Stimulated activated CD4-positive, alpha-beta T cell treated with anti-CD3 and anti-CD28 coated beads, TNF-alpha, amount 100 ng/mL, for 1 hour (primary cell): ENCODE measurements around the gene PPP2R2D.

Source experiments
- DNase-seq, 3 donors: peaks; one replicate each; pipeline ENCODE4 v3.0.0-alpha.2; 2020; ENCODE audit warnings: low read depth in 3 of 3, low spot score in 1 of 3

Gene PPP2R2D

DNA sequence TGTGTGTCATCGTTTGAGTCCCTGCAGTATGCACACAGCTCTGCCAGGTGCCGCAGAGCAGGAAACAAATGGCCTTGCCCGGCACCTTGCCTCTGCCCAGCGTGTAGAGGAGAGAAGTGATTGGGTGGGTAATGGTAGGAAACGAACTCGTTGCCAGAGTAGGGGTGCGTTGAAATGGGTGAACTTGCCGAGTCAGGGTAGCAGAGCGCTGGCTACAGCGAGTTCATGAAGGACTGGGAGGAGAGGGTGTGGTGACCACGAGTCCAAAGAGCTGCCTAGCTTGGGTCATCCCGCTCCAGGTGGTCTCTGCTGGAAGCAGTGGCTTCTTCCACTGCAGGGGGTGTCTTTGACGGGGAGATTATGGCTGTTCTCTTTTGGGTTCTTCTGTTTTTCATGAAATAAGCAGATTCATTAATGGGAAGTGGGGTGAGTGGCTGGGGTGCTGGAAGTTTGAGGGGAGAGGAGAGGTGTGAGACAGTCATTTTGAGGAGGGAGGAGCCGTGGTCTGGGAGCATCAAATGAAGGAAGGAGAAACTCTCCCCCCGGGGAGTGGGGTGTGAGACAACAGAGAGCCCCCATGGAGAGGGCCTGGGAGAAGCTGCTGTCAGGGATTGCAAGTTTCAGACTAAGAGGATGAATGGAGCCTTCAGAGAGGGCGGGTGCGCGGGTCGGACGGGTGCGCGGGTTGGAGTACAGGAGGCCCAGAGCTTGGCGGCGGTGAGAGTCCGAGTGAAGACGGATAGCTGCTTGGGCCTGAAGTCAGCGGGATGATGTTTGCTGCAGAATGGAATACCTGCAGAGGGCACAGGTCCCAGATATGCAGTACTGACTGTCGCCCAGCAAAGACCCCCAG is 26.2 kb downstream of the PPP2R2D start:
- DNase-seq: no peak

DNA sequence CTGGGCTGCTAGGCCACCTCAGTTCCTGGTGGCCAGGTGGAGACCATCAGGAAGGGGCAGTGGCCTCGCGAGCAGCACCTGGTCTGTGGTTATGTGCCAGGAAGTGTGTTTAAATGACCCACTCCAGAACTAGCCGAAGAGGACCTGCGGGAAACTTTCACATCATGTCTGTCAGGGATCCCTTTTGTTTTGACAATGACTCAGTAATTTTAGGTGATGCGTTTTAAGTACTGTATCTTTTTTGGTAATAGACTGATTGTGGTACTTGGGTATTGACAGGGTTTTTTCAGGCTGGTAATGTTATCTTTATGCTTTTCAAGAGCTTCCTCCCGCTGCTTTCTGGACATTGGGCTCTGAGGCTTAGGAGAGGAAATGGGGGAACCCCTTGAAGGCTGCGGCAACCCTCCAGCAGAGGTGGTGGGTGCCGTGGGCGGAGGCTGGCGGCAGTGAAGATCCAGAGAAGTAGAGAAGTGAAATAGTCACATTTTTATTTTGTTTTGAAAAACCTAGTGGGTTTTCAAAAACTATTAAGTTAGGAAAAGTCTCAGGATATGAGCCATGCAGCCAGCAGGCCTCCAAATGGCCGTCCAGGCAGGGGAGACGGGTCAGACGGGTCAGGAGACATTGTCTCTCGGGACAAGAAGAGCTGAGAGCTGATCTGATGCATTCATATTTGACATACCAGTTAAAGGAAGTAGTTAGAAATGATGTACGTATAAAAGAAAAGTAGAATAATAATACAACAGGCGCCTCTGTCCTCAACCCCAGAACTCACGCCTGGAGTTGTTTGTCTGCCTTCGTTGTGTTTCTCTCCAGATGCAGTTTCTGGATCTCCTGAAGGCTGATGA is 27.7 kb downstream of the PPP2R2D start:
- DNase-seq: peak in 1 of 3 donors; percentile 36

DNA sequence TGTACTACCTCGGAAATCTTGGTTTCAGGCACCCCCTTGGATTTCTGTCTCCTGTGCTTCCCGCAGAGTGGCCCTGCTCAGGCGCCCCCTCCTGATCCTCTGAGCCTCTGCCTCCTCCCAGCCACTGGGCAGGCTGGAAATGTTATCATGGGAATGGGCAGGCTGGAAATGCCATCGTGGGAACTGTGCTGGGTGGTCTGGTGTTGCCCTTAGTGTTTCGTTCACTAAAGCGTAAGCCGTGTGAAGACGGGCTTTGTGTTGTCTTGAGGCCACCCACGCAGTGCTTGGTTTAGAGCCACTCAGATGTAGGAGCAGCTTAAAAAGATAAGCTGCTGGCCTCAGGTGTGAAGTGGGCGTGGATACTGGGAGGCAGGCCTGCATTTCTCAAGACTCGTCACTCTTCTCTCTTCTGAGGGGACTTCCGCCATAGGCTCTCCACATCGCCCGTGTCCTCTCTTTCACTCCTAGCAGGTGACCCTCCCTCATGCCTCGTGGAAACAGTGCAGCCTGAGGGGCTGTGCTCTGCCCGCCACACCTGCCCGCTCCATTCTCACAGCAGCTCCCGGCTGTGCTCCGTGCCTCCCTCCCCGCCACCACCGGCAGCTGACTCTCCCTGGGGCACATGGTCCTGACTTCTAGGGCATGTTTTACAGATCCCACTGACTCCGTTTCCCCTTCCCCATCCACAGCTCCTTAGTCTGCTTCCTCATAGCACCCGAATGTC is 28.5 kb downstream of the PPP2R2D start:
- no peak for DNase-seq

DNA sequence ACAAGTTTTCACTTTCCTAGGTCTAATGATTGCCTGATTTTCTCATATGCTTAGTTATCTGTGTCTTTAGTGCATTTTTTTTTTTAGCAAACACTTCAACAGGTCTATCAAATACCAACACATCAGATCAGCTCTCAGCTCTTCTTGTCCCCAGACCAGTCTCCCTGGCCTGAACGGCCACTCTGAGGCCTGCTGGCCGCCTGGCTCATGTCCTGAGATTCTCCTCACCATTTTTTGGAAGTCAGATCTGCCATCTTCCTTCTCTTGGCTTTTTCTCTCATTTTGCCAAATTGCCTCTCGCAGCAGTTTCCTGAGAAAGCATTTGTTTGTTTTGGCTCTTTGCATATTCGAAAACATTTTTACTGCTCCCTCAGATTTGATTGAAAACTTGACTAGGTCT is 29.3 kb downstream of the PPP2R2D start:
- no peak for DNase-seq

DNA sequence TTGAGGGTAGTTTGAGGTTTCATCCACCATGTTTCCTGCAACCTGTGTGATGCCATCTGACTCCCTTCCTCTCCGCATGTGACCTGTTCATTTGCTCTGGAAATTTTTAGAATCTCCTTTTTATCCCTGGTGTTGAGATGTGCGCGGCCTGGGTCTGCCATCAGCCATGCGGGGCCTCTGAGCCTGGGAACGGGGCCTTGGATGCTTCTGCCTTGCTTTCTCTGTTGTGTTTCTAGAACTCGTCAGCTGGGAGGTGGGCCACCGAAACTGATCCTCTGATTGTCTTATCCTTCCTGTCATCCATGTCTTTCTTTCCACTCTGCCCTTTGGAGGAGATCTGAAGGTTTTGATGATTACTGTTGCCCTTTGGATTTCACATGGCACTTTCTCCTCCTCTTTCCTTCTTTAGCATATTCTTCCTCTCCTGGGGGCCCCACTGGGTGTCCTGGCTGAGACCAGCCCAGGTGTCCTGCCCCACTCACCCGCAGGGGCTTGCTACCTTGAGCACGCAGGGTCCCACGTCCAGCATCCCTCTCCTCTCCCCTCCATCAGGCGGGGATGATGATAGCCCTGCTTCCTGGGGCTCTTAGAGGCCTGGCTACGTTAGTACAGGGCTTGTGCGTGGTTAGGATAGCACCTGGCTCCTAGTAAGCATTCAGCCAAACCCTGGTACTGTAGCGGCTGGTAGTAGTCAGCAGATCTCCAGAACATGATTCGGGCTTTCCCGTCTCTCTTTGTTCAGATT is 29.9 kb downstream of the PPP2R2D start:
- no peak for DNase-seq

DNA sequence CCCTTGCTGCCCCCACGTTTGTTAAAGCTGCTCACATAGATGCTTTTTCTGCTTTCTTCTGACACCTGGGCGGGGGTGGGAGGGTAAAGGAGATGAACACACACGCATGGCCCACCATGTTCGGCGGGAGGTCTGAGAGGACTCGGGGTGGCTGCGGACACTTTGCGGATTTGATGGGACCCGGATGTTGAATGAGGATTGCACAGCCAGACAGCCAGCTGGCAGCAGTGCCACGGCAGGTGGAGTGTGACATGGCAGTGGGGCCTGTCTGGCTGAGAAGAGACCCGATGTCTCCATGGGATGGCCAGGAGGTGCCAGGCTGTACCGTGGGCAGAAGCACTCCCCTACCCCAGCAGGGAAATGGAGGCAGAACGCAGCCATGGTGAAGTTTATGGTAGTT is 31.2 kb downstream of the PPP2R2D start:
- no peak for DNase-seq

DNA sequence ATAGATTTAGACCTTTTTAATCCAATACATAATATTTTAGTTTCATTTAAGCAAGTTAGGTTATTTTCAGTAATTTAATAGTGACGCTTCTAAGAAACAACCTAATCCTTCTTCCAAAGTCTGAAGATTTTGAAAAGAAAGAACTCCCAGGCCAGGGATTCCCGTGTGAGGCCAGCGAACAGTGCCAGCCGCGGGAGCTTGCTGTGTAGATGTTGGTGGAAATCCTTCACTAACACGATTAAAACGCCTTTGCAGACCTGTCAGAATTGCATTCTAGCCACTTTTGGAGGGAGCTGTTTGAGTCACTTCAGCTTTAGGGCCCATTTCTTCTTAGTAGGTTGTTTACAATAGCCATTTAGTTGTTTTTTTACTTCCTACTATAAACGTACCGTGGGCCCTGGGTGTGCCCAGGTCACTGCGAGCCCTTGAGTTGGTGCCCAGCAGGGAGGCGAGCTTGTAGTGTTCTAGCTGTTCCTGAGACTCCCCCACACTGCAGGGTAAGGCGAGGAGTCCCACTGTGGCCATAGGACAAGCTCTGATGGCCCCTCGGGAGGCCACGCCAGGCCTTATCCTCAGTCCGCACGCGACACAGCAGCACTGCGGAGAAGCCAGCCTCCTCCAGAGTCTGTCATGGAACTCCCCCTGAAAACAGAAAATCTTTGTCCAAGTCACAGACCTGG is 32.3 kb downstream of the PPP2R2D start:
- DNase-seq: no peak

DNA sequence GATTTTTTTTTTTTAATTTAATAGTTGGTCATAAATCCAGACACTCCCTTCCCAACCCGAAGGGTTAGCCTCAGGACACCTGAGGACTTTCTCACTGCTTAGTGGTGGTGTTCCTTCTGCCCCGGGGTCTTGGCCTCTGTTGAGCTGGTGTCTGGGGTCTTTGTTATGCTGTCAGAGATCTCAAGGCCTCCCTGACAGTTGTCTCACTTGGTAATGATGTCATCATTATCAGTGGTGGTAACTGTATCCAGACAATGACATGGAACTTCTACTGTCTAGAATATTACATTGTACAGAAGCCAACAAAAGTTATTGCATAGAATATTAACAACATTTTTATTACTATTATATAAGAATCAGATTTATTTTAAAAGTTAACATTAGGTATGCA is 32.9 kb downstream of the PPP2R2D start:
- DNase-seq: no peak

DNA sequence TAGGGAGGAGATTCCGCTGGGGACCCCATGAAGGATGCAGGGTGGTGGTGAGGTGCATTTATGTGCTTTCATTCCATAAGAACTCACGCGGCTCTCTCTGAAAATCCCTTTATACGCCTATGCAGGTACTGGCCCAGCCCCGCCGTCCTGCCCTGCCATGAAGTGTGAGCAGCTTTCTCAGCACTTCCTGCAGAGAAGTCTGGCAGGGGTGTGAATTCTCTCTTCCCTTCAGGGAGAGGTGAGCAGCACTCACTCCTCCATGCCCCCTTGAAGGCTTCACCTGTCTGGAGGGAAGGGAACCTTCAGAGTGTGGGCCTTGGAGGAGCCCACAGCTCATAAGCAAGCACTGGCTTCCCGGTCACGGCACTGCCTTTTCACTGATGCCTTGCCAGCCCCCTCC is 34.0 kb downstream of the PPP2R2D start:
- DNase-seq: no peak

DNA sequence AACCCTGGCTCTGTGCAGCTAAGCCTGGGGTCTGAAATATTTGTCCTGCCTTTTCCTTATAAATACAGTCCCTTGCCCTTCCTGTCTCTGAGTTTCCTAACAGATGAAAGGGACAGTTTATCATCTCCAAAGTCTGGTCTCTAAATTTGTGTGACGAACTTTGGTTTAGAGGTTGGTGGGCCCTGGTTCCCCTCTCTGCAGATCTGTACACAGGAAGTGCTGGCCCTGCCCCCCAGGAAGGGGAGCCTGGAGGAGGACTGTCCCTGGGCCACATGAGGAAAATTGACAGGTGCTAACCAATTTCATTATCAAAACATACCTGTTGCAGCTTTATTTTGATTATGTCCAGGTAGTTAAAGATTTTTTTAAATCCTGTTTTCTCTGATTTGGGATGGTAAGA is 34.5 kb downstream of the PPP2R2D start:
- DNase-seq: no peak

DNA sequence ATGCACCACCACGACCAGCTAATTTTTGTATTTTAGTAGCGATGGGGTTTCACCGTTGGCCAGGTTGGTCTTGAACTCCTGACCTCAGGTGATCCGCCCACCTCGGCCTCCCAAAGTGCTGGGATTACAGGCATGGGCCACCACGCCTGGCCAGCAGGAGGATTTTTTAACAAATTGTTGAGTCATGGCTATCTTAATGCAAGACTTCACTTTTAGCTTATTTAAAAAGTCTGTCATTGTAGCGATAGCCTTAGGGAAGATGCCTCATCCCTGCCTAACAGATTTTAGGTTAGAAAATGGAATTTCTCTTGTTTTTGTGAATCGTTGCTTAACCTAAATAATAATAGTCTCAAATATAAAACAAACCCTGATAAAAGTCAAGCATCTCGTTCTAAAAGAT is 35.5 kb downstream of the PPP2R2D start:
- DNase-seq: no peak

DNA sequence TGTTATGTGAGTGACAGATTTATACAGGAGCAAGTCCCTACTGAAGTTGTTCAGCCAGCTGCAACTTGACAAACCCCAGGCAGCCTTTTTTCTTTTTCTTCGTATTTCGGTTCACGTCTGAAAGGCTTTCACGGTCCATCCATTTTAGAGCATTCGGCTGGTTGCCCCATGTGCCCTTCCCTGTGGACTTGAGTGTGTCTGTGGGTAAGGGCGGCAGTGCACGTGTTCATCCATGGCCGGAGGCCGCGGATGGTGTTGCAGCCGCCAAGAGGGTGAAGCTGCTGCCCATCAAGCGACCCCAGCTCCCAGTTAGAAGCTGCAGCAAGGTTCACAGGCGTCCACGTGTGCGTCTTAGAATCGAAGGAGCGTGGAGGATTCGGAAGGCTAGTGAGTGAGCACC is 35.9 kb downstream of the PPP2R2D start:
- DNase-seq: no peak

DNA sequence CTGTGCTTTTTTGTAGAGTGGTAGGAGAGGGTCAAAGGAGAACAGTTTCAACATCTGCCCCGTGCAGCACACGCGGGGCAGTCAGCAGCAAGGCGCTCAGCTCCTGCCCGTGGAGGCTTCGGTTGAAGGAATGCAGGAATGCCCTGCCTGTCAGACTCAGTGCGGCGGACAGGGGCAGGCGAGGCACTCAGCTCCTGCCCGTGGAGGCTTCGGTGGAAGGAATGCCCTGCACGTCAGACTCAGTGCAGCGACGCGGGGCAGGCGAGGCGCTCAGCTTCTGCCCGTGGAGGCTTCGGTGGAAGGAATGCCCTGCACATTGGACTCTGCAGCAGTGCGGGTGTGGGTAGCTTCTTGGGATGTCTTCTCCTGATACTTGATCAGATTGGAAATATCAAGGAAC is 37.0 kb downstream of the PPP2R2D start:
- no peak for DNase-seq

DNA sequence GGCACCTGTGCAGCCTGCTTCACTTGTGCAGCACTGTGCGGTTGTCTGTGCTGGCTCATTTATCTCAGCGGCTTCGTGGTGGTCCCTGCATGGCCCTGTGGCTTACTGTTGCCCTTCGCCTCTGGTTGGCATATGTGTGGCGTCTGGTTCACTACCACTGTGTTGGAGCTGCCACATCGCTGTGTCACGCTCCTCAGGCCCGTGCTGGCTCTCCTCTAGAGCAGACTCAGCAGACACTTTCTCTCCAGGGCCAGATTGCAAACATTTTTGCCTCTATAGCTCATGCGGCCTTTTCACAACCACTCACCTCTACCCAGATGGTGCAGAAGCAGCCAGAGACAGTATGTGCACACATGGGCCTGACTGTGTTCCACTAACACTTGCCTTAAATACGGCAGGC is 37.9 kb downstream of the PPP2R2D start:
- DNase-seq: no peak

DNA sequence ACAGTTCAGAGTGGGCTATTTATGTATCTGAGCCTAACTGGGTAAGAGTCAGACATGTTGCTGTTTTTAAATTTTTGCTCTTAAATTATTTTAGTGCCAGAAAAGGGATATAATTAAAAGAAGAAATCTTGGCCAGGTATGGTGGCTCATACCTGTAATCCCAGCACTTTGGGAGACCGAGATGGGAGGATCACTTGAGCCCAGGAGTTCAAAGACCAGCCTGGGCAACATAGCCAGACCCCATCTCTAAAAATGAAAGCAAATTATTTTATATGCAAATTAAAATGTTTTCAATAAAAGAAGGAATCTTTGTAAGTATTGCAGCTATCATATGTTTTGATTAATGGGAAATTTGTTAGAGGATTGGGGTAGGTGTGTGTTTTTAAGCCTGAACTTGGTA is 41.6 kb downstream of the PPP2R2D start:
- DNase-seq: no peak

DNA sequence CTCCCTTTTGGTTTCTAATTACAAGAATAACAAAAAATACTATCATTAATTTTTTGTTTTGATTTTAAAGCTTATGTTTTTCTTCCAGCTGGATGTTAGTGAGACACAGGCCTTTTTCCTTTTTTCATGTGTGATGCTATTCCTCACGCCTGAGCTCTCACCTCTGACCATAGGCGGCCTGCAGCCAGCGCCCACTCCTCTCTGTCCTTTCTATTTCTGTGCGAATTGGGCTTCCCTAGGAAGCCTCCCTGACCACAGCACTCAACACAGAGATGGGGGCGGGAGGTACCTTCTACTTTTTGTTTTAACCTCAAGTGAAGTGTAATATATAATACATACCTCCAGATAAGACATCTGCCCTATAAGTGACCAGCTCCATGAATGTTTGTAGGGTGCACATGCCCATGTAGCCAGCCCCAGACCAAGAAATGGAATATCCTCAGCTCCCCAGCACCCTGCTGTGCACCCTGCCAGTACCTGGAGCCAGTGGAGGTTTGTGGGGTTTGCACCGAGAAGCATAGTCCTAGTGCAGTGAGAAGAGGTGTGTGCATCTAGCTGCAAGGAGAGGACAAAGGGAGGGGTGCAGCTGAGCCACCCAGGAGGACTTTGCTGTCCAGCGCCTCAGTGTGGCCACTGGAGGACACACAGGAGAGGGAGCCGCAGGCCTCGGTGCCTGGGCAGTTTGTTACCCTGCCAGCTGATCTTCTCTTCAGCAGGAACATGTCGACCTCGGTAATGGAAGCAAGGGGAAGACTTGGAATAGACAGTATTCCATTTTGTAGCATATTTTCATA is 42.4 kb downstream of the PPP2R2D start:
- DNase-seq: no peak

DNA sequence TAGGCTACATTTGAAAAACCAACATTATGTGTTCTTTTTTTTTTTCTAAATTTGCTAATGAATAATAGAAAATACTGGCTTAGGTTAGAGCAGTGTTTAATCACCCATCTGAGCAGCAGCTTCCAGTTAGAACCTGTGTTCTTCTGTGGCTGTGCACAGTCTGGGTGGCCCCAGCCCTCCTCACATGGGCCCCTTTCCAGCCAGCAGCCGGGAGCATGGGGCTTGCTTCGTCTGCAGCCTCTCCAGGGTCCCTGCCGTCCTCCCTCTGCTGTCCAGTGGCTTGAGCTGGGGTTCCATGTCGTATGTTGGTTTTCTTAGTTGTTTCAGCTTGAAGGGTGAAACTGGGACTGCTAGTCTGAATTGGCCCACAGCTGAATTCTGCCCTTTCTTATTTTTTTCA is 43.6 kb downstream of the PPP2R2D start:
- no peak for DNase-seq

DNA sequence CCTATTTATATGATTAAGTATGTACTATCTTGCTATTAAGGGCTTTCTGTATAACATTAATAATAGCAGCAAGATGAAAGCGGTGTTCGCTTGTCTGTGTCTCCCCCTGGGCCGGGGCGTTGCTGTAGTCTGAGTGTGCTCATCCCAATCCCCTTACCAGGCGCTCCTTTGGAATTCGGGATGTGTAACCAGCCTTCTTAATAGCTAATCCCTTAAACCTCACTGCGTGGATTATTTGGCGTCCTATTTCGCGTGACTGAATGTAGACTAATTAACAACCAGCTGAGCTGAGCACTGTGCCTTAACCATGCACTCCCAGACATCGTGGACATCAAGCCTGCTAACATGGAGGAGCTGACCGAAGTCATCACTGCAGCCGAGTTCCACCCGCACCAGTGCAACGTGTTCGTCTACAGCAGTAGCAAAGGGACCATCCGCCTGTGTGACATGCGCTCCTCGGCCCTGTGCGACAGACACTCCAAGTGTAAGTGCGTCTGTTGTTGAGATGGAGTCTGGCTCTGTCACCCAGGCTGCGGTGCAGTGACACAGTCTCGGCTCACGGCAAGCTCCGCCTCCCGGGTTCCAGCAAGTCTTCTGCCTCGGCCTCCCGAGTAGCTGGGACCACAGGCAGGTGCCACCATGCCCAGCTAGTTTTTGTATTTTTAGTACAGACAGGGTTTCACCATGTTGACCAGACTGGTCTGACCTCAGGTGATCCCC is 44.3 kb downstream of the PPP2R2D start:
- DNase-seq: no peak

DNA sequence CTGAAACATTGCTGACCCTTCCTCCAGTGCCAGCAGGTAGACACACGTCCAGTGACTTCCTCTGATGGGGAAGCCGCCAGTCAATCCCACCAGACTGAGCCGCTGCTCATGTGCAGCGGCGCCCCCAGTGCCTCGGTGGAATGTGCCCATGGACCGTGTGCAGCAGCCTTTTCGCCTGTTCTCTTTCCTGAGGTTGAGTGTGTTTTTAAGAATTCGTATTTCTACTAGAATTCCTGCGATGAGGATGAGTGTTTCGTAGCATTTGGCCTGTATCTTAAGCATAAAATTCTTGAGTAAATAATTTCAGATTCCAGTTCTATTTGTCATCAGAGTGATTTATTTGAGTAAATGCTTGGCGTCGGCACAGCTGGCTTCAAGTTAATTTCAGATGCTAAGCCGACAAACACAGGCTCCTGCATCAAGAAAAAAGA is 45.5 kb downstream of the PPP2R2D start:
- no peak for DNase-seq
